Fibroblast of the aortic adventitia (primary cell): ENCODE measurements around the gene COL6A1. TPM values are rescaled to one million over a fixed set of nuclear protein-coding genes. Genes with fewer than 3 reads are reported as not detected.

Experiments used
- DNase-seq: peaks from one replicate; pipeline ENCODE4 v3.0.0-alpha.2; 2010; ENCODE audit warnings: low read depth
- H3K4me3 ChIP-seq: 2 replicates; pipeline ENCODE4 v1.5.1; 2011; ENCODE audit warnings: low read depth, mild to moderate bottlenecking, control low read depth, low read length, moderate library complexity
- CTCF ChIP-seq: IDR thresholded peaks from 2 replicates; pipeline ENCODE4 v1.5.1; 2011; ENCODE audit warnings: mild to moderate bottlenecking, low read length, control low read depth, inconsistent platforms; ENCODE audit not compliant: insufficient read depth
- total RNA-seq: library from RNA; depleted of rRNA; stranded (reverse); fragments of >200 nt; gene quantifications from 2 replicates; pipeline ENCODE4 v1.2.3, GENCODE V29; 2012; ENCODE audit warnings: low replicate concordance

Gene COL6A1
- total RNA-seq, 1 donor: 1,082 TPM

DNA sequence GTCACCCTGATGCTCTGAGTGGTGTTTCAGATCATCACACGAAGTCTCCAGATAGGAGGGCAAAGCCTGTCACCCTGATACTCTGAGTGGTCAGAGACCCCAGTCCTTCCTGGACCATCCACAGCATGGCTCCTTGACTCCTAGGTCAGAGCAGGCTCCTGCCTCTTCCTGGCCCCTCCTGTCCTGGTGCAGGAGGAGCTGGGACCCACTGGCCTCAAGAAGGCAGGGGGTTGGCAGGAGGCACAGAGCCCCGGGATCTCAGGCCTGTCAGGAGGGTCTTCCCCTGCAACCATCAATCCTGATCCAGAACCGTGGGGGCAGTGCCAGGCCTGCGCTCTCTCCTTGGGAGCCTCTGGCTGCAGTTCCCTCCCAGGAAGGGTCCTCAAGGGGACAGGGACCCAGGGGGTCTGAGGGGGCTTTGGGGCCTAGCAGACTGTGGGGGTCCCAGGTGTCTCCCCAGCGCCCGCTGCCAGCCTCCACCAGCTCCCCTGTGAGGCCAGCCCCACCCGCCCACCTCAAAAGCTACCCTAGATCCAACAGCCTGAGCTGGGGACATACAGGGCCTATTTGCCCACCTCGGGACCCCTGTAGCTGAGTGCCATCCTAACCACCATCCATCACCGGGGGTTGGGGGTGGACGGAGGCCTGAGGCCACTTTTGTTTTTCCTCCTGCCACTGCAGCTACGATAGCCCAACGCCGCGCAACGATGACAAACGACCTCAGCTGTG is 27.5 kb downstream of the COL6A1 start:
- no peak for TF ChIP-seq CTCF
- no peak overlapping the region for H3K4me3 ChIP-seq
- DNase-seq: no peak

DNA sequence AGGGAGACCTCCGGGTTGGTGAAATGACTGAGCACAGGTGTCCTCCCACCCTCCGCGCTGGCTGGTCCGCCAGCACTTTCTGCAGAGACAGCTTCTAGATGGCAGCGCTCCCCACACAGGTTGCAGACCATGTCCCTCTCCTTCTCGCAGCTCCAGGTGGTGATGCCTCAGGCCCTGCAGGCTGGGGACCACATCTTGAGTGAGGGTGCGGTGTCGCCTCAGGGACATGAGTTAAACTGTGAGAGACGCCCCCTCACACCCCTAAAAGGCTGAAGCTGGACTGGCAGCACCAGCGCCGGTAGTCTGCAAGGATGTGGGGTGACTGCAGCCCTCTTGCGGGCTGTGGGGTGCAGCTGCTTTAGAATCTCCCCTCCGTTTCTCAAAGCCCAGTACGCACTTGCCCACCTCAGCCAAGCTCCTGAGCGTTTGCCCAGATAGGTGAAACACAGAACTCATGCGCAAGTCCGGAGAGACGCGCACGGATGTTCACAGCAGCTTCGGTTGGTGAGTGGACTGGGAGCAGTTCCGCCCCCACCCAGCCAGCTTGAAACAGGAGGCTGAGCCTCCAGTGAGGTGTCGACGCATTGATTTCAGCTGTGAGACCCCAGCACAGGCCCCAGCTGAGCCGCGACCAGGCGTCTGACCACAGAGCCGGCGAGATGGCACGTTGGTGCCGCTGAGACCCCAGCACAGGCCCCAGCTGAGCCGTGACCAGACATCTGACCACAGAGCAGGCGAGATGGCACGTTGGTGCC is 28.6 kb downstream of the COL6A1 start:
- TF ChIP-seq CTCF: no peak
- no peak for DNase-seq
- no peak overlapping the region for H3K4me3 ChIP-seq

DNA sequence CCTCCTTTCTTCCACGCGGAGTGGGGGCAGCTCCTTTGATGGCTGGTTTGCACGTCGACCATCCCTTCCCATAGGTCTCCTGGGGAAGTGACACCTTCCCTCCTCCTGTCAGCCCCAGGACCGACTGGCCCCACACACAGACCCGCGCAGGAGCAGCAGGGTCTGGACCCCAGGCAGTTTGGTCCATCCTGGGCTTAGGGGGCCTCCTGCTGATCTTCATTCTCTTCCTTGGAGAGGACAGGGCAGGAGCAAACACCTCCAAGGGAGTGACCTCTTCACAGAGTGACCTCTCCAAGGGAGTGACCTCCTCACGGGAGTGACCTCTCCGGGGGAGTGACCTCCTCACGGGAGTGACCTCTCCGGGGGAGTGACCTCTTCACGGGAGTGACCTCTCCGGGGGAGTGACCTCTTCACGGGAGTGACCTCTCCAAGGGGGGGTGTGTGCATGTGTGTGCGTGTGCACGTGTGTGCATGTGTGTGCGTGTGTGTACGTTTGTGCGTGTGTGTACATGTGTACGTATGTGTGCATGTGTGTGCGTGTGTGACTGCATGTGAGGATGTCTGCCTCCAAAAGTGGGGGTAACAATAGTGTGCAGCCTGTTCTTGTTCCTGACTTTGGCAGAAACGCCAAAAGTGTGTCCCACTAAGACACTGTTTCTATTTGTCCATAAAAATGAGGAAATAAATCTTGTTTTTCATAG is 29.8 kb downstream of the COL6A1 start:
- TF ChIP-seq CTCF: no peak
- no peak overlapping the region for H3K4me3 ChIP-seq
- DNase-seq: no peak

GRCh38 chr21:46012154-46012553 is 30.6 kb downstream of the COL6A1 start:
- no peak for DNase-seq
- TF ChIP-seq CTCF: no peak
- no peak overlapping the region for H3K4me3 ChIP-seq

DNA sequence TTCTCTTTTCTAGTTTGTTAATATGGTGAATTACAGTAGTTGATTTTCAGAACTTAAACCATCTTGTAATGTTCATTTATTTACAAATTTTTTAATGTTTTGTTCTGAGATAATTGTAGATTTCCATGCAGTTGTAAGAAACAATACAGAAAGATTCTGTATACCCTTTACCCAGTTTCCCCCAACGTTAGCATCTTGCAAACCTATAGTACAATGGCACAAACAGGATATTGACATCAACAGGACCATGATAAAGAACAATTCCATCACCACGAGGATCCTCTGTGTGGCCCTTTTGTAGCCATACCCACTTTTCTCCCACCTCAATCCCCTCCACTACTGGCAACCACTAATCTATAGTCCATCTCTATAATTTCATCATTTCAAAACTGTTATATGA is 33.3 kb downstream of the COL6A1 start:
- no peak for TF ChIP-seq CTCF
- H3K4me3 ChIP-seq: no peak overlapping the region
- no peak for DNase-seq

DNA sequence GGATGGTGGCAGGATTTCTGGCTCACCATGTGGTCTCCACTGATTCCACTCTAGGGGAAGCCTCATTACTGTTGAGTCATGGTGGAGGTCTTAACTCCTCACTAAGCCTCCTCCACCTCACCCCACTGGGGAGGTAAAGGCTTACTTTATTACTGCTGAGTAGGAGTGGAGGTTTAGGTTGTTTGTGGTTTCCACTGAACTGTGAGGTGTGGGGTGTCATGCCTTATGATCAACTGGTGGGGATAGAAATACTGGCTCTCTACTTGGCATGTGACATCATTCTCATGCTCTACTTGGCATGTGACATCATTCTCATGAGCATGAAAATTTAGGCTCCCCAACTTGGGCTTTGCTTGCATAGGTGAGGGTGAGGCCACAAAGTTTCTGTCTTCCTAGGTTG is 35.6 kb downstream of the COL6A1 start:
- no peak overlapping the region for H3K4me3 ChIP-seq
- no peak for DNase-seq
- TF ChIP-seq CTCF: no peak
